Small intestine (tissue), 7 donors: ENCODE data around the gene LNX1. TPM values are rescaled to one million over a fixed set of nuclear protein-coding genes. Genes with fewer than 3 reads are reported as not detected.

ENCODE experiments used
- DNase-seq, 2 donors: peaks; one replicate each; pipeline versions ENCODE4 v3.0.0 to v3.0.0-alpha.2; 2013
- FAIRE-seq: peaks from 2 replicates; lab custom pipeline; 2012; peaks lifted over from hg19 to GRCh38; lab: Jason Lieb, UNC
- H3K27ac ChIP-seq, 3 donors: one replicate each; pipeline ENCODE4 v1.5.1; 2013; ENCODE audit warnings: low read length in 2 of 3, mild to moderate bottlenecking in 2 of 3, control low read depth in 1 of 3, inconsistent platforms in 1 of 3, low read depth in 1 of 3, moderate library complexity in 1 of 3
- H3K27me3 ChIP-seq, 3 donors: one replicate each; pipeline ENCODE4 v1.6.1; 2013; ENCODE audit warnings: low read length in 3 of 3, inconsistent platforms in 1 of 3; ENCODE audit not compliant: control insufficient read depth in 3 of 3, insufficient read depth in 3 of 3
- H3K36me3 ChIP-seq, 3 donors: one replicate each; pipeline ENCODE4 v1.6.1; 2013; ENCODE audit warnings: low read length in 3 of 3, inconsistent platforms in 1 of 3, low read depth in 1 of 3, mild to moderate bottlenecking in 1 of 3, moderate library complexity in 1 of 3; ENCODE audit not compliant: control insufficient read depth in 3 of 3, insufficient read depth in 2 of 3
- H3K4me1 ChIP-seq, 3 donors: one replicate each; pipeline ENCODE4 v1.6.1; 2013; ENCODE audit warnings: low read length in 2 of 3, inconsistent platforms in 1 of 3, low read depth in 1 of 3, mild to moderate bottlenecking in 1 of 3, moderate library complexity in 1 of 3; ENCODE audit not compliant: control insufficient read depth in 3 of 3, insufficient read depth in 2 of 3
- H3K4me3 ChIP-seq, 3 donors: one replicate each; pipeline ENCODE4 v1.5.1; 2013; ENCODE audit warnings: low read length in 3 of 3, control low read depth in 1 of 3, inconsistent platforms in 1 of 3, low read depth in 1 of 3, mild to moderate bottlenecking in 1 of 3, moderate library complexity in 1 of 3
- H3K9me3 ChIP-seq, 2 donors: one replicate each; pipeline ENCODE4 v1.6.1; 2013; ENCODE audit warnings: low read depth in 1 of 2, low read length in 1 of 2; ENCODE audit not compliant: control insufficient read depth in 2 of 2, insufficient read depth in 1 of 2
- WGBS, 3 donors: extraction: QIAGEN DNeasy Blood & Tissue Kit; methylation state at CpG; one replicate each; pipeline ENCODE4 v1.1.7; 2013; 5-methylcytosine and 5-hydroxymethylcytosine counted together
- polyA plus RNA-seq, 4 donors: library from polyadenylated mRNA; stranded (reverse) in 3 of 4; unstranded in 1 of 4; fragments of 200-250 nt in 3 of 4; fragments of 120-200 nt in 1 of 4; gene quantifications; one replicate each; pipeline versions ENCODE4 v1.2.1 to v1.2.3, GENCODE V29; 2013
- donor health status: healthy with polysubstance abuse.
- donor health status: control.
- donor health status: control.
- donor health status: Bipolar disorder and iron deficiency.
- donor health status: healthy.

Gene LNX1
- polyA plus RNA-seq, 4 donors: 6.4 to 13.7 (median 9.1) TPM

DNA sequence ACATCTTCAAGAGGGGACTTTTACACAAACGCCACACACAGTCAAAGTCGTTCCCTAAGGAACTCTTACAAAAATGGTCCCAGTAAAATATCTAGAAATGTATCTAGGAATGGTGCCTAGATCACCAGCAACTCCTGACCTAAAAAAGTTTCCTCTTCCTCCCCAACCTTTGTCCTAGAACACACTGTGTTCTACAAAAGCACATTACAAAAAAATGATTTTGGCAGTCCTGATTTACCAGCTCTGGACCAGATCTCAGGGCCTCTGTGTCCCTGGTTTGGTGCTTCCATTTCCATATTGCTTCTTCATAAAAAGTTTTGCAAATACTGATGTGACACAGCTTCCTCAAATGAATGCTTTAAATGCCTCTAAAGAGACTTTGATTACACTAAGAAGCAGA, 55.0 kb downstream of the LNX1 start:
- Histone ChIP-seq H3K27ac (no peak overlapping the region), H3K4me3 (no peak overlapping the region), H3K4me1 (no peaks in the 10 kb centered on the region), H3K27me3 (no peaks in the 10 kb centered on the region), H3K9me3 (no peaks in the 10 kb centered on the region), H3K36me3 (peaks cover 0 to 11% (median 3%) of the 10 kb centered on the region in 3 donors)
- DNase-seq (no peak), FAIRE-seq (no peak)
- WGBS, 3 donors: 86 to 98% (median 93%) methylated on average over 2 of the region's 2 CpGs

DNA sequence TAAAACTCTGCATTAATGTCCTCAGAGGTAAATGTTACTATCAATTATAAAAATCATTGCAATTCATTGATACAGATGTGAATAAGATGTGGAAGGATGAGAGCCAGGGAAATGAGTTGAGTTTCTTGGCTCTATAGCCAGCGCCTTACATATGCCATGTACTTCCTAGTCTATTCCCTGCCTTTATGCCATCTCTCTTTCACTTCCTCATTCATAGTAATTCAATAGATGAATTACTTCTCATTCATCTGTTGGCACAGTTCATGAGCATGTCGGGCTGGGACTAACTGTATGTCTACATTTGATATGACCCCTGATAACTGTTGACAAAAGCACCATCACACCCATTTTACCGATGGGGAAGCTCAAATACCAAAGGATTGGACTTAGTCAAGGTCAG, 55.7 kb downstream of the LNX1 start:
- H3K27ac ChIP-seq: no peak overlapping the region
- 62 to 75% (median 70%) methylated on average over 3 of the region's 3 CpGs for WGBS, 3 donors
- FAIRE-seq (no peak), DNase-seq (no peak)
- no peak overlapping the region for H3K4me3 ChIP-seq
- H3K27me3 ChIP-seq: no peaks in the 10 kb centered on the region
- H3K4me1 ChIP-seq: no peaks in the 10 kb centered on the region
- peaks cover 0 to 11% (median 3%) of the 10 kb centered on the region in 3 donors for H3K36me3 ChIP-seq
- no peaks in the 10 kb centered on the region for H3K9me3 ChIP-seq

DNA sequence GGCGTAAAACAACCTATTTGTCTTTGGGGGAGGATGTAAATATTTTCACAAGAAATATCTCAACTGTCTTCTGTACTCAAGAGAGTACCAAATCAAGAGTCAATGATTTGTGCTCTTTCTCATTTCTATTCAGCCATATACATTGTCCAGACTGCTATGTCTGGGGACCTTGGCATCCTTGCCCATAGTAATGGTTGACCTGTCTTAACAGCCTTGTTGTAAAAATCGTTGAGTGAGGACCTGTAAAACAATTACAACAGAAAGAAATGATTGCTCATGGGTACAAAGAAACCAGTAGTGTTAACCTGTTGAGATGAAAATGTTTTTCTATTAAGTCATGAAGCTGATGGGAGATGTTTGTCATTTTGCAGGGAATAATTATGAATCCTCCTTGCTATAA, 56.6 kb downstream of the LNX1 start:
- Histone ChIP-seq H3K9me3 (no peaks in the 10 kb centered on the region), H3K27me3 (no peaks in the 10 kb centered on the region), H3K27ac (no peak overlapping the region), H3K36me3 (peaks cover 0 to 11% (median 3%) of the 10 kb centered on the region in 3 donors), H3K4me3 (no peak overlapping the region), H3K4me1 (no peaks in the 10 kb centered on the region)
- 54 to 73% (median 56%) methylated on average over 2 of the region's 2 CpGs for WGBS, 3 donors
- no peak for DNase-seq
- FAIRE-seq: no peak

DNA sequence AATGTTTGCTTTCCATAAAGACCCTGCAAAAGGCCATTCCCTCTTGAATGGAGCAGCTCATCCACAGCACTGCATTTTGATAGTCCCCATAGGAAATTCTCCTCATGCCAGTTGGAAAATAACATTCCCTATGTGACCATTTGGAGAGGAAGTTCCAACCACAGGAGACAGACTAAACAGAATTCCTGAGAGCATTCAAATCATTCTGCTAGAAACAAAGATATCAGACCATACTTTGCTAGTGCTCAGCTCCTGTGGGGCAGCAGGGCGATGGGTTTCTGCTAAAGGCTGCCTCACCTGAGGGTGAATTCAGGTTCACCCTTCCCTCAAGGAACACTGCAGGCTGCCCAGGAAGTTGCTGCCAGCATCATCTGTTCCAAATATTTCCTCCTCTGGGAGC, 58.8 kb downstream of the LNX1 start:
- H3K36me3 ChIP-seq: peaks cover 0 to 11% (median 3%) of the 10 kb centered on the region in 3 donors
- no peaks in the 10 kb centered on the region for H3K27me3 ChIP-seq
- H3K4me3 ChIP-seq: no peak overlapping the region
- no peaks in the 10 kb centered on the region for H3K9me3 ChIP-seq
- H3K27ac ChIP-seq: no peak overlapping the region
- DNase-seq (no peak), FAIRE-seq (no peak)
- H3K4me1 ChIP-seq: no peaks in the 10 kb centered on the region
- 76 to 95% (median 85%) methylated on average over 1 of the region's 1 CpG for WGBS, 3 donors

DNA sequence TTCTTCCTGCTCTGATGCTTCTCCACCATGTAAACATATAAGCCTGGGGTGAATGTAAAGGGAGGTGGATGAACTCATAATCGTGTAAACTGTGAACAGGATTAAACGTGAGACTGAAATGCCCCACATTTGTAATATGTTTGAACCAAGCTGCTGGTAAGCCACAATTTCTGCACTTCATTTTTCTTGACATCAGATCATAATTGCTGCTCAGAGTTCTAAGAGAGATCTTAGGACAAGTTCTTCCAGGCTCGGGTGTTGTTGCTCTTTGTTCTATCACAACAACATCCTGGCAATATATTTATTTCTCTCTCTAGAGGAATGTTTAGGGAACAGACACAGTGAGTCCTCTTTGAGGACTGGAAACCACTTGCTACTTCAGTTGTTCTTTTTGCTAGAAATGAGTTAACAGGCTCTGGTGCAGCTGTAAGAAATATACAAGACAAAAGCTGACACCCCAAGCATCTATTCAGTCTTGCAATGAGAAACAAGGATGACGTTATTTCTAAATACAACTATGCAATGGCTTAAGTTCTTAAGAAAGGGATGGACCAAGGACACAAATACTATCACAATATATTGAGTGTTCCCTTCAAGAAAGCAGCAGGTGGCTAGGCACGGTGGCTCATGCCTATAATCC, 59.6 kb downstream of the LNX1 start:
- H3K27me3 ChIP-seq: no peaks in the 10 kb centered on the region
- H3K4me1 ChIP-seq: no peaks in the 10 kb centered on the region
- no peak overlapping the region for H3K4me3 ChIP-seq
- no peaks in the 10 kb centered on the region for H3K9me3 ChIP-seq
- peaks cover 0 to 11% (median 3%) of the 10 kb centered on the region in 3 donors for H3K36me3 ChIP-seq
- WGBS, 3 donors: 67 to 83% (median 83%) methylated on average over 5 of the region's 5 CpGs
- no peak overlapping the region for H3K27ac ChIP-seq
- DNase-seq: no peak
- FAIRE-seq: no peak

GRCh38 chr4:53529025-53529424, 62.3 kb downstream of the LNX1 start:
- WGBS, 3 donors: 82 to 87% (median 82%) methylated on average over 3 of the region's 3 CpGs
- no peak for FAIRE-seq
- H3K4me1 ChIP-seq: no peaks in the 10 kb centered on the region
- peaks cover 0 to 11% (median 3%) of the 10 kb centered on the region in 3 donors for H3K36me3 ChIP-seq
- no peaks in the 10 kb centered on the region for H3K9me3 ChIP-seq
- no peaks in the 10 kb centered on the region for H3K27me3 ChIP-seq
- no peak overlapping the region for H3K27ac ChIP-seq
- DNase-seq: no peak
- H3K4me3 ChIP-seq: no peak overlapping the region

DNA sequence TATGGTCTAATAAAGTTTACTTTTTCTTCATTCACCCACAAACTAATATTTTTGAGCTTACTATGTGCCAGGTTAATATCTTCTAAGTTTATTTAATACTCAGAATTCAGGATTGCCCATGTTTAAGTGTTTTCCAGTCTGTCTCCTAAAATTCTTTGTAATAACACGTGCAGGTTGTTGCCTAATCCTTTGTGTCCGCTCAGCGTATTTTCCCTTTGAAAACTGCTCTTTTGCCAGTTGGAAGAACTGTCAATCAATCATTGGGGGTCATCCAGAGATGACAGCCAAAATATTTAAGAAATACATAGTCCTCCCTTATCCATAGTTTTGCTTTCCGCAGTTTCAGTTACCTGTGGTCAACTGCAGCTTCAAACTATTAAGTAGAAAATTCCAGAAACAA, 63.4 kb downstream of the LNX1 start:
- H3K4me1 ChIP-seq: no peaks in the 10 kb centered on the region
- no peak overlapping the region for H3K4me3 ChIP-seq
- WGBS, 3 donors: 90 to 96% (median 91%) methylated on average over 4 of the region's 4 CpGs
- no peaks in the 10 kb centered on the region for H3K9me3 ChIP-seq
- no peaks in the 10 kb centered on the region for H3K27me3 ChIP-seq
- FAIRE-seq (no peak), DNase-seq (no peak)
- H3K36me3 ChIP-seq: peaks cover 0 to 3% (median 3%) of the 10 kb centered on the region in 3 donors
- H3K27ac ChIP-seq: no peak overlapping the region

GRCh38 chr4:53527326-53527725, 64.0 kb downstream of the LNX1 start:
- no peak overlapping the region for H3K27ac ChIP-seq
- FAIRE-seq (no peak), DNase-seq (peak in 1 of 2 donors; percentile 32)
- no peak overlapping the region for H3K4me3 ChIP-seq
- no peaks in the 10 kb centered on the region for H3K27me3 ChIP-seq
- WGBS, 3 donors: 50 to 67% (median 64%) methylated on average over 1 of the region's 1 CpG
- no peaks in the 10 kb centered on the region for H3K4me1 ChIP-seq
- H3K9me3 ChIP-seq: no peaks in the 10 kb centered on the region
- H3K36me3 ChIP-seq: peaks cover 0 to under 1% (median 0%) of the 10 kb centered on the region in 3 donors

DNA sequence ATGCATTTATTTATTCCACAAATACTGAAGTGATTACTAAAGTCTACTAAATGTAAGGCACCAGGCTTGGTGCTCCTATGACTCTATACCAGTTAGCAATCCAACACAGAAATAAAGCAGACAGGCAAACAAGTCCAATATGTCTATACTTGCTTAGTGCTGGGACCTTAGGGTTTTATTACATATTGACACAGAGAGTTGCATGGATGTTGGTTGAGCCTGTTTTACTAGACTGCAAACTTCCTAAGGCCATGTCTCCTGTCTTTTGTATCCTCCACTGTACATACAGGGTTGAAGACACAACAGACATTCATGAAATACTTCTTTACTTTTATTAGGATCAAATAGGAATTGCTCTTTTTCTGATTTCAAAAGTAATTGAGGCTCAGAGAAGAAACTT, 69.0 kb downstream of the LNX1 start:
- Histone ChIP-seq H3K27me3 (no peaks in the 10 kb centered on the region), H3K36me3 (no peaks in the 10 kb centered on the region), H3K4me1 (no peaks in the 10 kb centered on the region), H3K27ac (no peak overlapping the region), H3K9me3 (no peaks in the 10 kb centered on the region), H3K4me3 (no peak overlapping the region)
- DNase-seq (peak in 1 of 2 donors; percentile 12), FAIRE-seq (no peak)
